ENCODE data around the gene HHEX. TPM values are rescaled to one million over a fixed set of nuclear protein-coding genes. Genes with fewer than 3 reads are reported as not detected.
"Not testable (repeated sequence)": the region's sequence is repeated elsewhere in the genome, so short reads cannot be mapped to it uniquely, and the experiment has no call there.

Gene HHEX
- polyA plus RNA-seq, 2 of the 4 experiments (the other 2 are of a cell fraction), result 18.1 to 28.1 TPM

DNA sequence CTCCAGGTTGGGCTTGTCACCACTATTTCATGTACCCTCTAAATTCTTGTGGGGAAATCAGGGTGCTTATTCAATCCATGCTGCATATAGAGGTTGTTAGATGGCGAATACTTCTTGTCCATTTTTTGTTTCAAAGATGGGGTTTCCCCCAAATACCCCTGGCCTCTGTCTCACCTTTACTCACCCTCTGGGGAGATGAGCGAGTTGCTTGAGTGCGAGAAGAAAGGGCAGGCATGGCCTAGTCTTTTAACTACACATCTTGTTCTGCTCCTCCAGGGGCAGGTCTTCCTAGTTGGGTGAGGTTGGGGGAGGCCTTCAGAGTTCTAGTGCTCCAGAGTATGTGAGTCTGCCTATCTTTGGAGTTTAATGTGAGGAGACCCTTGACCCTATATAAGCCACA lies 46.2 kb downstream of the HHEX start:
- TF ChIP-seq HEYL (CRISPR knock-in tag; IDR thresholded peaks at IDR 0.05) (no peak), TFCP2L1 (CRISPR knock-in tag; IDR thresholded peaks at IDR 0.05) (no peak), JUNB (IDR thresholded peaks at IDR 0.05) (no peak), FOSB (CRISPR knock-in tag; IDR thresholded peaks at IDR 0.05) (no peak), RCOR1 (IDR thresholded peaks at IDR 0.05; ENCODE audit: low read depth, low read length) (no peak), ZNF302 (CRISPR knock-in tag; IDR thresholded peaks at IDR 0.05) (no peak), ESRRA (IDR thresholded peaks at IDR 0.05; ENCODE audit: borderline replicate concordance, low read length) (no peak), POLR2A (IDR thresholded peaks at IDR 0.05; ENCODE audit: low read length) (no peak), PHF8 (IDR thresholded peaks at IDR 0.05; ENCODE audit: borderline replicate concordance, low read depth) (no peak), NFE2L2 (conservative IDR thresholded peaks at IDR 0.05; ENCODE audit: low read length) (no peak)
- TF ChIP-seq, protein P1, sequence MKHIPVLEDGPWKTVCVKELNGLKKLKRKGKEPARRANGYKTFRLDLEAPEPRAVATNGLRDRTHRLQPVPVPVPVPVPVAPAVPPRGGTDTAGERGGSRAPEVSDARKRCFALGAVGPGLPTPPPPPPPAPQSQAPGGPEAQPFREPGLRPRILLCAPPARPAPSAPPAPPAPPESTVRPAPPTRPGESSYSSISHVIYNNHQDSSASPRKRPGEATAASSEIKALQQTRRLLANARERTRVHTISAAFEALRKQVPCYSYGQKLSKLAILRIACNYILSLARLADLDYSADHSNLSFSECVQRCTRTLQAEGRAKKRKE (CRISPR knock-in tag; IDR thresholded peaks at IDR 0.05; ENCODE audit: low read depth), result no peak
- TF ChIP-seq, protein P2, sequence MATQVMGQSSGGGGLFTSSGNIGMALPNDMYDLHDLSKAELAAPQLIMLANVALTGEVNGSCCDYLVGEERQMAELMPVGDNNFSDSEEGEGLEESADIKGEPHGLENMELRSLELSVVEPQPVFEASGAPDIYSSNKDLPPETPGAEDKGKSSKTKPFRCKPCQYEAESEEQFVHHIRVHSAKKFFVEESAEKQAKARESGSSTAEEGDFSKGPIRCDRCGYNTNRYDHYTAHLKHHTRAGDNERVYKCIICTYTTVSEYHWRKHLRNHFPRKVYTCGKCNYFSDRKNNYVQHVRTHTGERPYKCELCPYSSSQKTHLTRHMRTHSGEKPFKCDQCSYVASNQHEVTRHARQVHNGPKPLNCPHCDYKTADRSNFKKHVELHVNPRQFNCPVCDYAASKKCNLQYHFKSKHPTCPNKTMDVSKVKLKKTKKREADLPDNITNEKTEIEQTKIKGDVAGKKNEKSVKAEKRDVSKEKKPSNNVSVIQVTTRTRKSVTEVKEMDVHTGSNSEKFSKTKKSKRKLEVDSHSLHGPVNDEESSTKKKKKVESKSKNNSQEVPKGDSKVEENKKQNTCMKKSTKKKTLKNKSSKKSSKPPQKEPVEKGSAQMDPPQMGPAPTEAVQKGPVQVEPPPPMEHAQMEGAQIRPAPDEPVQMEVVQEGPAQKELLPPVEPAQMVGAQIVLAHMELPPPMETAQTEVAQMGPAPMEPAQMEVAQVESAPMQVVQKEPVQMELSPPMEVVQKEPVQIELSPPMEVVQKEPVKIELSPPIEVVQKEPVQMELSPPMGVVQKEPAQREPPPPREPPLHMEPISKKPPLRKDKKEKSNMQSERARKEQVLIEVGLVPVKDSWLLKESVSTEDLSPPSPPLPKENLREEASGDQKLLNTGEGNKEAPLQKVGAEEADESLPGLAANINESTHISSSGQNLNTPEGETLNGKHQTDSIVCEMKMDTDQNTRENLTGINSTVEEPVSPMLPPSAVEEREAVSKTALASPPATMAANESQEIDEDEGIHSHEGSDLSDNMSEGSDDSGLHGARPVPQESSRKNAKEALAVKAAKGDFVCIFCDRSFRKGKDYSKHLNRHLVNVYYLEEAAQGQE (IDR thresholded peaks at IDR 0.05), result no peak
- TF ChIP-seq, protein P3, sequence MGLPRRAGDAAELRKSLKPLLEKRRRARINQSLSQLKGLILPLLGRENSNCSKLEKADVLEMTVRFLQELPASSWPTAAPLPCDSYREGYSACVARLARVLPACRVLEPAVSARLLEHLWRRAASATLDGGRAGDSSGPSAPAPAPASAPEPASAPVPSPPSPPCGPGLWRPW (IDR thresholded peaks at IDR 0.05), result no peak
- no peak for FAIRE-seq
- H3K9me3 ChIP-seq, result no peaks in the 10 kb centered on the region

DNA sequence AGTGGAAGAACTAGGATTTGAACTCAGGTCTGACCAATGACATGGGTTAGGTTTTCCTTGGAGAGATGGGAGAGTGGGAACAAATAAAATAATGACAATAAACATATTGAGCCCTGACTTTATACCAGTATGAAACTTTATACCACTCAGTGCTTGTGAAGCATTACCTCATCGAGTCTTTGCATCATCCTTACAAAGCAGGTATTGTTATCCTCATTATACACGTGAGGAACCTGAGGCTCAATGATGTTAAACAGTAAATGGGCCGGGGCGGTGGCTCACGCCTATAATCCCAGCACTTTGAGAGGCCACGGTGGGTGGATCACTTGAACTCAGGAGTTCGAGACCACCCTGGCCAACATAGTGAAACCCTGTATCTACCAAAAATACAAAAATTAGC lies 47.7 kb downstream of the HHEX start:
- H3K4me1 ChIP-seq, result no peaks in the 10 kb centered on the region
- H3K27ac ChIP-seq, result no peak overlapping the region
- TF ChIP-seq EP300 (IDR thresholded peaks at IDR 0.05), result no peak
- FAIRE-seq (no peak), ATAC-seq (no peak), DNase-seq (ENCODE audit: low read depth in 1 of 2, low spot score in 1 of 2) (no peak)
- ChIA-PET POLR2A (no interaction called here), CTCF (no interaction called here)
- no peak overlapping the region for H3K4me3 ChIP-seq
- no peak overlapping the region for H3K4me2 ChIP-seq
- no peaks in the 10 kb centered on the region for H3K9me3 ChIP-seq
- WGBS (ENCODE audit: missing lambda C conversion rate), result 73% methylated on average over 7 of the region's 7 CpGs

More for the DNA sequence above, 46.2 kb downstream of the HHEX start:
- ATAC-seq, result no peak
- H3K27ac ChIP-seq, result no peak overlapping the region
- CTCF ChIA-PET, result interaction anchor here (1.1 kb wide), 1 partner anchor 17 kb away, joined by 3 read pairs; no protein-coding TSS in a partner anchor
- DNase-seq (ENCODE audit: low read depth in 1 of 2, low spot score in 1 of 2), result no peak
- 87% methylated on average over 3 of the region's 3 CpGs for WGBS (ENCODE audit: missing lambda C conversion rate)
- no peaks in the 10 kb centered on the region for H3K4me1 ChIP-seq
- H3K4me2 ChIP-seq, result no peak overlapping the region
- POLR2A ChIA-PET, result no interaction called here
- no peak overlapping the region for H3K4me3 ChIP-seq

DNA sequence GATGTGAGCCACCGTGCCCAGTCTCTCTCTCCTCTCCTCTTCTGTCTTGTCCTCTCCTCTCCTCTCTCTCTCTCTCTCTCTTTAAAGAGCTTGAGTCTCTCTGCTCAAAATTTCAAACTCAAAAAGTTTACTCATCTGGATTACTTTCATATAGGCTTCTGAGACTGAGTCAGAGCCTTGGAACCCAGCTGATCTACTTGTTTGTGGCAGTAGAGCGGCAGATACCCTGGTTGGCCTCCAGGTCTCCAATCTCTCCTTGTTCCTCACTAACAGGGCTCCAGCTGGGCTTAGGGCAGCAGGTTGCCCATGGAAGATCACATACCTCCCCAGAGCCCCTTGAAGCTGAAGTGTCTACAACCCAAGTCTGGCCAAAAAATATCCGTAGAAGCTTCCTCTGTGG lies 51.0 kb downstream of the HHEX start:
- no peak overlapping the region for H3K4me3 ChIP-seq
- no peak for FAIRE-seq
- ChIA-PET POLR2A (no interaction called here), CTCF (interaction anchor here (0.9 kb wide), 1 partner anchor 14 kb away, joined by 3 read pairs; no protein-coding TSS in a partner anchor)
- DNase-seq (ENCODE audit: low read depth in 1 of 2, low spot score in 1 of 2), result no peak
- no peak overlapping the region for H3K27ac ChIP-seq
- ATAC-seq, result no peak
- H3K4me2 ChIP-seq, result no peak overlapping the region
- no peaks in the 10 kb centered on the region for H3K9me3 ChIP-seq
- WGBS (ENCODE audit: missing lambda C conversion rate), result 74% methylated on average over 3 of the region's 3 CpGs
- TF ChIP-seq, protein P3 (IDR thresholded peaks at IDR 0.05), result no peak
- no peak for TF ChIP-seq EP300 (IDR thresholded peaks at IDR 0.05)
- TF ChIP-seq, protein P4, sequence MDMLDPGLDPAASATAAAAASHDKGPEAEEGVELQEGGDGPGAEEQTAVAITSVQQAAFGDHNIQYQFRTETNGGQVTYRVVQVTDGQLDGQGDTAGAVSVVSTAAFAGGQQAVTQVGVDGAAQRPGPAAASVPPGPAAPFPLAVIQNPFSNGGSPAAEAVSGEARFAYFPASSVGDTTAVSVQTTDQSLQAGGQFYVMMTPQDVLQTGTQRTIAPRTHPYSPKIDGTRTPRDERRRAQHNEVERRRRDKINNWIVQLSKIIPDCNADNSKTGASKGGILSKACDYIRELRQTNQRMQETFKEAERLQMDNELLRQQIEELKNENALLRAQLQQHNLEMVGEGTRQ (IDR thresholded peaks at IDR 0.05), result no peak
- H3K4me1 ChIP-seq, result no peaks in the 10 kb centered on the region

DNA sequence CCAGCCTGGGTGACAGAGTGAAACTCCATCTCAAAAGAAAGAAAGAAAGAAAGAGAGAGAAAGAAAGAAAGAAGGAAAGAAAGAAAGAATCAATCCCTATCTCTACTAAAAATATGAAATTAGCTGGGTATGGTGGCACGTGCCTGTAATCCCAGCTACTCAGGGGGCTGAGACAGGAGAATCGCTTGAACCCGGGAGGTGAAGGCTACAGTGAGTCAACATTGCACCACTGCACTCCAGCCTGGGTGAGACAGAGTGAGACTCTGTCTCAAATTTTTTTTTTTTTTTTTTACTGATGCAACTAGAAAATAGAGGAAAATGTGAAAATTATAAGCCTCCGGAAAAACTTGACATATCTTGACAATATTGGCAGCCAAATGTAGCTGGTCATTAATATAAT lies 52.0 kb downstream of the HHEX start:
- POLR2A ChIA-PET; FAIRE-seq; DNase-seq (ENCODE audit: low read depth in 1 of 2, low spot score in 1 of 2); H3K4me1 ChIP-seq; H3K4me2 ChIP-seq; ATAC-seq; H3K9me3 ChIP-seq; H3K27ac ChIP-seq; H3K4me3 ChIP-seq: not testable (repeated sequence)
- WGBS (ENCODE audit: missing lambda C conversion rate), result 88% methylated on average over 4 of the region's 4 CpGs
- CTCF ChIA-PET, result interaction anchor here (0.6 to 0.9 kb wide), 2 partner anchors 15 to 95 kb away, joined by 3 read pairs; no protein-coding TSS in a partner anchor
